Adrenal gland (tissue), 5 donors: Measurements from ENCODE around the gene PAX6.

Experiments used
- CTCF ChIP-seq, 6 experiments: fragments of 450-650 bp in 4 of 6; fragments of 200-600 bp in 2 of 6; sonication (generic) in 1 of 6; IDR thresholded peaks; 1 replicate in 5 of 6; 2 replicates in 1 of 6; pipeline versions ENCODE4 v1.5.1 to v1.8.0; 2016 to 2021; ENCODE audit warnings: antibody characterized with exemption in 6 of 6, mild to moderate bottlenecking in 2 of 6, moderate library complexity in 1 of 6
- POLR2A ChIP-seq, 2 donors: fragments of 450-650 bp; IDR thresholded peaks; one replicate each; pipeline ENCODE4 v1.6.1; 2017; ENCODE audit warnings: antibody characterized with exemption in 2 of 2, mild to moderate bottlenecking in 2 of 2, moderate library complexity in 1 of 2
- donor health status: DM: no; HTN: no; CAD: no.

- TF ChIP-seq CTCF (IDR thresholded peaks at IDR 0.05) (no peak), POLR2A (IDR thresholded peaks at IDR 0.05) (no peak)
Observed at GRCh38 chr11:31772412-31772811, 38.7 kb downstream of the PAX6 start.
